ENCODE measurements around the gene TMEM63A.

DNA sequence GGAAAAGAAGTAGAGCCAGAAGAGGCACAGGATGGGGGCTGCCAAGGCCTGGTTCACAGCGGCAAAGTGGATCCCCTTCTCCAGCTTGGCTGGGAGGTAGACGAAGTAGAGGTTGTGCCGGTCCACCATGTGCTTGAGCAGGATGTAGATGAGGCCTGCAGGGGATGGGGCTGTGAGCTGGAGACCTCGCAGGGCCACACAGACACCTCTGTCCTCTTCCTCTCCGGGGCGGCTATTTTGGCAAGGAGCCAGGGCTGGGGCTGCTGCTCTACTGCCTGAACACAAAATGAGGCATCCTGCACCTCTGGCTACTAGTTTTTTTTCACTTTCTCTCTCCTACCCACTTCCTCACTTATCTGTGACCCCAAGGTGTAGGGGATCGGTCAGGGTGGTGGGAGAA is 32.3 kb downstream of the TMEM63A start:
- TF ChIP-seq EZH2phosphoT487 (IDR thresholded peaks at IDR 0.05; ENCODE audit: low read length) (no peak), EZH2 (optimal IDR thresholded peaks at IDR 0.05; ENCODE audit: low read depth, low read length) (no peak)
- TF ChIP-seq, protein P1, sequence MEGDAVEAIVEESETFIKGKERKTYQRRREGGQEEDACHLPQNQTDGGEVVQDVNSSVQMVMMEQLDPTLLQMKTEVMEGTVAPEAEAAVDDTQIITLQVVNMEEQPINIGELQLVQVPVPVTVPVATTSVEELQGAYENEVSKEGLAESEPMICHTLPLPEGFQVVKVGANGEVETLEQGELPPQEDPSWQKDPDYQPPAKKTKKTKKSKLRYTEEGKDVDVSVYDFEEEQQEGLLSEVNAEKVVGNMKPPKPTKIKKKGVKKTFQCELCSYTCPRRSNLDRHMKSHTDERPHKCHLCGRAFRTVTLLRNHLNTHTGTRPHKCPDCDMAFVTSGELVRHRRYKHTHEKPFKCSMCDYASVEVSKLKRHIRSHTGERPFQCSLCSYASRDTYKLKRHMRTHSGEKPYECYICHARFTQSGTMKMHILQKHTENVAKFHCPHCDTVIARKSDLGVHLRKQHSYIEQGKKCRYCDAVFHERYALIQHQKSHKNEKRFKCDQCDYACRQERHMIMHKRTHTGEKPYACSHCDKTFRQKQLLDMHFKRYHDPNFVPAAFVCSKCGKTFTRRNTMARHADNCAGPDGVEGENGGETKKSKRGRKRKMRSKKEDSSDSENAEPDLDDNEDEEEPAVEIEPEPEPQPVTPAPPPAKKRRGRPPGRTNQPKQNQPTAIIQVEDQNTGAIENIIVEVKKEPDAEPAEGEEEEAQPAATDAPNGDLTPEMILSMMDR (IDR thresholded peaks at IDR 0.05; ENCODE audit: low read length) = no peak

Measured in MM.1S (cell line).